C4-2B (cell line): ENCODE data around the gene ARHGAP5.

Source experiments
- CTCF ChIP-seq: fragments of 450-650 bp; conservative IDR thresholded peaks from 2 replicates; pipeline ENCODE4 v1.5.1; 2017; ENCODE audit warnings: mild to moderate bottlenecking
- ZFX ChIP-seq: fragments of 450-650 bp; IDR thresholded peaks from 2 replicates; pipeline ENCODE4 v1.6.1; 2017

- TF ChIP-seq CTCF = no peak
- TF ChIP-seq ZFX = no peak
Measured at GRCh38 chr14:32044454-32044853, 32.6 kb upstream of the ARHGAP5 start.
